PC-9 (cell line): ENCODE data around the gene ST8SIA4. TPM values are rescaled to one million over a fixed set of nuclear protein-coding genes. Genes with fewer than 3 reads are reported as not detected.

ENCODE experiments used
- BruUV-seq: library from RNA; stranded (reverse); fragments of 400-500 nt; replicated peaks from 2 replicates; lab custom pipeline; 2021; lab: Mats Ljungman, UMichigan
- CTCF ChIA-PET: fragments of 300-600 bp; sonication (Branson Sonifier 250); formaldehyde crosslinking; loops from one replicate; lab custom pipeline; 2022; ENCODE audit warnings: antibody characterized with exemption; lab: Charles Lee
- POLR2A ChIA-PET: fragments of 300-600 bp; sonication (Branson Sonifier 250); formaldehyde crosslinking; loops from one replicate; lab custom pipeline; 2022; ENCODE audit warnings: antibody characterized with exemption; ENCODE audit not compliant: unreplicated experiment; lab: Charles Lee
- DNase-seq, 2 experiments: peaks; one replicate each; pipeline versions ENCODE4 v3.0.0 to v3.0.0-alpha.2; 2015 to 2022; ENCODE audit warnings: mixed read lengths in 1 of 2
- H2AFZ ChIP-seq: fragments of 200-600 bp; sonication (generic); 2 replicates; pipeline ENCODE4 v1.8.1; 2017; ENCODE audit warnings: antibody characterized with exemption
- H3F3A ChIP-seq: fragments of 200-600 bp; sonication (generic); 2 replicates; pipeline ENCODE4 v1.8.1; 2017; ENCODE audit warnings: antibody characterized with exemption, mild to moderate bottlenecking, low read depth; ENCODE audit not compliant: insufficient read depth
- H3K27ac ChIP-seq: fragments of 200-600 bp; sonication (generic); 2 replicates; pipeline ENCODE4 v1.6.1; 2016; ENCODE audit warnings: mixed run types
- H3K27me3 ChIP-seq: fragments of 200-600 bp; sonication (generic); 2 replicates; pipeline ENCODE4 v1.6.1; 2016; ENCODE audit warnings: low read depth, mixed run types; ENCODE audit not compliant: insufficient read depth
- H3K36me3 ChIP-seq: fragments of 200-600 bp; sonication (generic); 2 replicates; pipeline ENCODE4 v1.6.1; 2016; ENCODE audit warnings: low read depth, mixed run types
- H3K4me1 ChIP-seq: fragments of 200-600 bp; sonication (generic); replicated peaks from 2 replicates; pipeline ENCODE4 v1.6.1; 2016; ENCODE audit warnings: mixed run types; ENCODE audit not compliant: insufficient read depth
- H3K4me2 ChIP-seq: fragments of 200-600 bp; sonication (generic); 2 replicates; pipeline ENCODE4 v1.6.1; 2017; ENCODE audit warnings: mixed run types
- H3K4me3 ChIP-seq: fragments of 200-600 bp; sonication (generic); 2 replicates; pipeline ENCODE4 v1.6.1; 2016; ENCODE audit warnings: mixed run types
- H3K79me2 ChIP-seq: fragments of 200-600 bp; sonication (generic); 2 replicates; pipeline ENCODE4 v1.6.1; 2017; ENCODE audit warnings: low read depth, mixed run types
- H3K9me2 ChIP-seq: fragments of 200-600 bp; sonication (generic); 2 replicates; pipeline ENCODE4 v1.8.1; 2017; ENCODE audit warnings: mild to moderate bottlenecking; ENCODE audit not compliant: insufficient read depth
- H3K9me3 ChIP-seq: fragments of 200-600 bp; sonication (generic); 2 replicates; pipeline ENCODE4 v1.8.1; 2016; ENCODE audit warnings: low read depth; ENCODE audit not compliant: insufficient read depth
- H4K20me1 ChIP-seq: fragments of 200-600 bp; sonication (generic); 2 replicates; pipeline ENCODE4 v1.8.1; 2017; ENCODE audit not compliant: insufficient read depth
- EZH2 ChIP-seq: fragments of 200-600 bp; sonication (generic); IDR thresholded peaks from 2 replicates; pipeline ENCODE4 v1.8.0; 2017; ENCODE audit warnings: antibody characterized with exemption, low read depth
- intact Hi-C: fragments of 100-400 bp; cut with micrococcal nuclease; formaldehyde crosslinking; loops from one replicate; pipeline ENCODE4 v1.10.0; 2022; ENCODE audit not compliant: unreplicated experiment
- microRNA-seq: library from miRNA; unstranded; fragments of <30 nt; microRNA quantifications from one replicate; pipeline ENCODE4 v1.2.0, GENCODE V29; 2021; ENCODE audit warnings: borderline number of aligned reads, borderline replicate concordance
- total RNA-seq: library from RNA; stranded (reverse); gene quantifications from 2 replicates; pipeline ENCODE4 v1.2.3, GENCODE V29; 2021
- TF ChIP-seq, protein P1 (sequence below): fragments of 200-600 bp; sonication (generic); conservative IDR thresholded peaks from 2 replicates; pipeline ENCODE4 v1.6.1; 2017; ENCODE audit warnings: mixed run types, antibody characterized with exemption, mild to moderate bottlenecking, moderate library complexity

ST8SIA4 gene
- total RNA-seq, 1 experiment from 2014 or later: 2.4 TPM

DNA sequence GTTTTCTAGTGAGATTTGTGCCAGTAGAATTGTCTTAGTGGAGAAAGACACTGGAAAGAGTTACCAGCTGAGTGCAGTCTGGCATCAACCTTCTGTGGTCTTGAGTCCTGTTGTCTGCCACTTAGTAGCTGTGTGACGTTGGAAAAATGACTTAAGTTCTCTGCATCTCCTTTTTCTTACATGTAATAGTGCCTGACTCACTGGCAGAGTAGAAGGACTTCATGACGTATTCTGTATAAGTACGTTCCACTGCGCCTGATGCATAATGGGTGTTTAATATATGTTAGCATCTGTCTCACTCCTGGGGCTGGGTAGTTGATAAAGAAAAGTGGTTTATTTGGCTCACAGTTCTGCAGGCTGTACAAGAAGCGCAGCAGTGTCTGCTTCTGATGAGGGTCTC lies 144.8 kb downstream of the ST8SIA4 start:
- no peak overlapping the region for H2AFZ ChIP-seq
- H3K4me3 ChIP-seq: no peak overlapping the region
- no TSS peak for BruUV-seq
- no peaks in the 10 kb centered on the region for H3K9me3 ChIP-seq
- H3K4me1 ChIP-seq: no peaks in the 10 kb centered on the region
- TF ChIP-seq, protein P1, sequence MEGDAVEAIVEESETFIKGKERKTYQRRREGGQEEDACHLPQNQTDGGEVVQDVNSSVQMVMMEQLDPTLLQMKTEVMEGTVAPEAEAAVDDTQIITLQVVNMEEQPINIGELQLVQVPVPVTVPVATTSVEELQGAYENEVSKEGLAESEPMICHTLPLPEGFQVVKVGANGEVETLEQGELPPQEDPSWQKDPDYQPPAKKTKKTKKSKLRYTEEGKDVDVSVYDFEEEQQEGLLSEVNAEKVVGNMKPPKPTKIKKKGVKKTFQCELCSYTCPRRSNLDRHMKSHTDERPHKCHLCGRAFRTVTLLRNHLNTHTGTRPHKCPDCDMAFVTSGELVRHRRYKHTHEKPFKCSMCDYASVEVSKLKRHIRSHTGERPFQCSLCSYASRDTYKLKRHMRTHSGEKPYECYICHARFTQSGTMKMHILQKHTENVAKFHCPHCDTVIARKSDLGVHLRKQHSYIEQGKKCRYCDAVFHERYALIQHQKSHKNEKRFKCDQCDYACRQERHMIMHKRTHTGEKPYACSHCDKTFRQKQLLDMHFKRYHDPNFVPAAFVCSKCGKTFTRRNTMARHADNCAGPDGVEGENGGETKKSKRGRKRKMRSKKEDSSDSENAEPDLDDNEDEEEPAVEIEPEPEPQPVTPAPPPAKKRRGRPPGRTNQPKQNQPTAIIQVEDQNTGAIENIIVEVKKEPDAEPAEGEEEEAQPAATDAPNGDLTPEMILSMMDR: no peak
- TF ChIP-seq EZH2: no peak
- POLR2A ChIA-PET: interaction anchor here (0.7 kb wide), 1 partner anchor 562 kb away, joined by 3 read pairs; no protein-coding TSS in a partner anchor
- intact Hi-C loops: no loop called here
- no peaks in the 10 kb centered on the region for H4K20me1 ChIP-seq
- H3K27me3 ChIP-seq: no peaks in the 10 kb centered on the region
- H3K9me2 ChIP-seq: no peaks in the 10 kb centered on the region; the same call in 1 of the 2 replicates
- no peaks in the 10 kb centered on the region for H3K36me3 ChIP-seq
- H3K27ac ChIP-seq: no peak overlapping the region
- H3K4me2 ChIP-seq: no peak overlapping the region
- no peaks in the 10 kb centered on the region for H3K79me2 ChIP-seq
- no peaks in the 10 kb centered on the region for H3F3A ChIP-seq
- no peak for DNase-seq
- CTCF ChIA-PET: no interaction called here

DNA sequence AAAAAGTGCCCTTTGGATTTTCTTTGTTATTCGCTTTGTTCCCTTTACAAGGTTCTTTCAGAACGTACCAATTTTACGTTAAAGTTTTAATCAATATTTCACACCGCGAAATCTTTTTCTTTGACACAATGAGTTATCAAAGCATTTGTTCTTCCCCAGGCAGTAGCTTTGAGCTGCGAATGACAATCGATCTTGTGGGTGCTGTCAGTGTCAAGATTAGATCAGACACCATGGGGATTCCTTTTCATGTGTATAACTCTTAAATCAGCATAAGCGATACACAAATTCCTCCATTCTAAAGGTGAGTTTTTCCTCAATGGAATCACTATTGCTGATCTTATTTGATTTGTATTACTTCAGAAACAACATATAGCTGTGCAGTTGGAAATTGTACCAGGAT lies 145.5 kb downstream of the ST8SIA4 start:
- no peak for DNase-seq
- Histone ChIP-seq H3K36me3 (no peaks in the 10 kb centered on the region), H2AFZ (no peak overlapping the region), H3K79me2 (no peaks in the 10 kb centered on the region), H3K9me2 (no peaks in the 10 kb centered on the region), H3F3A (no peaks in the 10 kb centered on the region), H3K4me3 (no peak overlapping the region), H4K20me1 (no peaks in the 10 kb centered on the region), H3K9me3 (no peaks in the 10 kb centered on the region), H3K4me1 (no peaks in the 10 kb centered on the region), H3K27ac (no peak overlapping the region), H3K4me2 (no peak overlapping the region), H3K27me3 (no peaks in the 10 kb centered on the region)
- intact Hi-C loops: no loop called here
- CTCF ChIA-PET: no interaction called here
- TF ChIP-seq EZH2: no peak
- TF ChIP-seq, protein P1: no peak
- POLR2A ChIA-PET: no interaction called here
- no TSS peak for BruUV-seq

Small RNAs within 50 kb of the gene (microRNA-seq; reads per million reads assigned to microRNA genes)
- not detected for gene MIR548P
